NK-92 (cell line): ENCODE data around the gene FSIP1.

Source experiments
- DNase-seq: peaks from one replicate; lab custom pipeline; 2025; ENCODE audit not compliant: unreplicated experiment; lab: John Stamatoyannopoulos, UW

The FSIP1 gene

DNA sequence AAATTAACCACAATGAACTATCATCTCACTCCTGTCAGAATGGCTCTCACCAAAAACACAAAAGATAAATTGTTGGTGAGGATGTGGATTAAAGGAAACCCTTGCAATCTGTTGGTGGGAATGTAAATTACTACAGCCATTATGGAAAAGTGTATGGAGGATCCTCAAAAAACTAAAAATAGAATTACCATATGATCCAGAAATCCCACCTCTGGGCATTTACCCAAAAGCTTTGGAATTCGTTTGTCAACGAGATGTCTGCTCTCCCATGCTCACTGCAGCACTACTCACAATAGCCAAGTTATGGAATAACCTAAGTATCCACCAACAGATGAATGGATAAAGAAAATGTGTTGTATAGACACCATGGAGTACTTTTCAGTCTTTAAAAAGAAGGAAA, 21.6 kb downstream of the FSIP1 start:
- DNase-seq: no peak

DNA sequence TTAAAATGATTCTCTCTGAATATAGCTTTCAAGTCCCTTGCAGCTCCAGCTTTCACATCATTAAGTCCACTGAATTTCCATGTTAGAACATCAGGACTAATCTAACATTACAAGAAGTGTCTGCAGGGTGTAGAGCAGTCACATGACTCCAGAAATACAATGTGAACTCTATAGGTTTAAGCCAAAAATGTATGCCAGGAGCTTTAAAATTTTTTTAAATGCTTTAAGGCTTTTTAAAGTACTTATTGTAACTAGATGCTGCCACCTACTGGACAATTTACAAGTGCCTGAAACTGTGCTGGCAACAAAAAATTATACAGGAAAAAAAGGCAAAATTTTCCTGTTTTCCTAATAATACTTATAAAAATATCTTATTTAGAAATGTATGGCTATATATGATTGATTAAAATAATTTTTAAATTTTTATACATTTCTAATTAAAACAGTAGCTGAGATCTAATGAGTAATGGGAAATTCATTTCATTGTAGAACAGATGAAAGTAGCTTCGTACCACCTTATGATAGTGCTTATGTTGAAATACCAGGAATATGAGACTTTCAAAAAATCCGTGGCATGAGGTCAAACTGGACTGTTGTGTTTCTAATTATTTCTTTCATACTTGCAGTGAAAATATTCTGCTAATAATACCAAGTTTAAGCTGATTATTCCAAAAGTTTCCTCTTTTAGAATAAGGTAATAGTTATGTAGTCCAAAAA, 25.7 kb downstream of the FSIP1 start:
- no peak for DNase-seq

GRCh38 chr15:39752991-39753390, 29.6 kb downstream of the FSIP1 start:
- no peak for DNase-seq

DNA sequence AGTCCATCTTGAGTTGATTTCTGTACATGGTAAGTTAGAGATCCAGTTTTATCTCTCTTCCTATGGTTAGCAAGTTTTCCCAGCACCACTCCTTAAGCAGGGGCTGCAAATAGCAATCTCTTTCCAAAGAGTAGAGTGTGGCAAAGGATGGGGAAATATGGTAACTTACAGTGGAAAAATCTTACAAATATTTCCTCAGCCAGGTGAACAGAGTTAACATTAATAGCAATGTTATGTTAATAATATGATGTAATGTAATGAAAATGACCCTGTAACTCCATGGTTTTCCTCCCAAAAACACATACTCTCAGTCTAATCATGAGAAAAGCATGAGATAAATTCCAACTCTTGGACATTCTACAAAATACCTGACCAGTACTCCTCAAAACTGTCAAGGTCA, 30.4 kb downstream of the FSIP1 start:
- DNase-seq: no peak

- DNase-seq: no peak
Measured at GRCh38 chr15:39748276-39748675, 34.4 kb downstream of the FSIP1 start.

DNA sequence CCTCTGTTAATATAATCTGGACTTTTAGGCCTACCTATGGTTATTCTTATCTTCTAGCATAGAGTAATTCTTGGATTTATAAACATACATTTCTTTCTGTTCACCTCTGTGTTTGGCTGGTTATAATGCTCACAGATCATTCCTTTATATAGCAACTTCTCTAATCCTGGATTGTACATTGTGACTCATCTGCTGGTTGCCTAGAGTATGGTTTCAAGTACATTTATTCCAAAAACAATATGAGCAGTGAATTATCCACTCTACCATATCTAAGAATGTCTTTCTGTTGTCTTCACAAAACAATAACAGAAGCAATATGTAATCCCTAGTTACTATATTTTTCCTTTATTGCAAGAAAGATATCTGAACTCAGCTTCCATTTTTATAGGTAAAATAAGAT, 35.3 kb downstream of the FSIP1 start:
- DNase-seq: no peak

DNA sequence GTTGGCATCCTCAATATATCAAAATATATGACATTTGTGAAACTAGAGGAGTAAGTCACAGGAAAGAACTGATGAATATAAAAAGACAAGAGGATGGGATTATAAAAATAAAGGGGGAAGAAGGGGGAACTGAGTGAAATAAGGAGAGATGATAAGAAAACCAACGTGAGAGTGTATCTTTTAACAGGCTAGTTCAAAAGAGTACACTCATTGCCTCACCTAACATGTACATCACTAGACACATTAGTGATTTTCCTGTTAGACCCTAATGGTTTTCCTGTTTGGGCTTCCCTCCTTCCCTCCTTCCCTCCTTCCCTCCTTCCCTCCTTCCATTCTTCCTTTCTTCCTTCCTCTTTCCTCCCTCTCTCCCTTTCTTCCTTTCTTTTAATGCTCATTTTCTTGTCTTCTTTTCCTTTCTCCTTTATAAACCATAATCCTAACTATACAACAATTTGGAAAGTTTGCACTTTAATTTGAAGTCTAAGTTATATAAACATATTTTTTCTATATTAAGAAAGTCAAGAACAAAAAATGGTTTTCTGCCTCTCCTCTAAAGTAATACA, 35.8 kb downstream of the FSIP1 start:
- no peak for DNase-seq

GRCh38 chr15:39746176-39746575, 36.5 kb downstream of the FSIP1 start:
- no peak for DNase-seq

DNA sequence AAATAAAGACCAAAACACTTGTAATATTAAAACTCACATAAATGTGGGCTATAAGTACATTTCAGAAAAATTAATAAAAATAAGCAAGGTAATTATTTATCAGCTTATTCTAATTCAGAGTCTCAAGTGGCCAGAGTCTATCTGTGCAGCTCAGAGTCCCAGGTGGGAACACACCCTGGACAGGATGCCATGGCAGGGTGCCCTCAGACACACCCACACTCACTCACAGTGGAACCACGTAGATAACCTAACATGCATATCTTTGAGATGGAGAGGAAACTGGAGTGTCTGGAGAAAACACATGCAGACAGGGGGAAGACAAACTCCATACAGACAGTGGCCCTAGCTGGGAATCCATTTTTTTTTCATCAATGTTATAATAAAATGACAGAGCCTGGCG, 37.2 kb downstream of the FSIP1 start:
- no peak for DNase-seq

GRCh38 chr15:39744334-39745103, 38.1 kb downstream of the FSIP1 start:
- DNase-seq: no peak

GRCh38 chr15:39743611-39744010, 39.0 kb downstream of the FSIP1 start:
- no peak for DNase-seq

DNA sequence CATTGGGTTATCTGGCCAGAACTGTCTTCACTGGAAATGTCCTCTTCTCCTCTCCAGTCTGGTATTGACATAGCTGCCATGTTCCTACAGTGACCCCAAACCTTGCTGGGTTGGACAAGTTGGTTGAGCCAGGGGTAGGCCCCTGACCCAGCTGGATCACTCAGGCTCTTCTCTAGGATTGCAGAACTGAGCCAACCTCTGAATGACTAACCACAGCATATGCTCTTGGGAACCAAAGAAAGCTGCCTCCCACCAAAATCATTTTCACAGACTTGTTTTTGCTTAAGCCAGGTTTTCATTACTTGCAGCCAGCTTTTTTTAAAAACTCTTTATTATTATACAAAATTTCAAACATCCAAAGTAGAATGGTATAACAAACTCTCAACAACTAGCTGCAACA, 41.4 kb downstream of the FSIP1 start:
- DNase-seq: no peak

GRCh38 chr15:39738998-39739397, 43.6 kb downstream of the FSIP1 start:
- no peak for DNase-seq

- no peak for DNase-seq
Measured at GRCh38 chr15:39737196-39737550, 45.5 kb downstream of the FSIP1 start.

DNA sequence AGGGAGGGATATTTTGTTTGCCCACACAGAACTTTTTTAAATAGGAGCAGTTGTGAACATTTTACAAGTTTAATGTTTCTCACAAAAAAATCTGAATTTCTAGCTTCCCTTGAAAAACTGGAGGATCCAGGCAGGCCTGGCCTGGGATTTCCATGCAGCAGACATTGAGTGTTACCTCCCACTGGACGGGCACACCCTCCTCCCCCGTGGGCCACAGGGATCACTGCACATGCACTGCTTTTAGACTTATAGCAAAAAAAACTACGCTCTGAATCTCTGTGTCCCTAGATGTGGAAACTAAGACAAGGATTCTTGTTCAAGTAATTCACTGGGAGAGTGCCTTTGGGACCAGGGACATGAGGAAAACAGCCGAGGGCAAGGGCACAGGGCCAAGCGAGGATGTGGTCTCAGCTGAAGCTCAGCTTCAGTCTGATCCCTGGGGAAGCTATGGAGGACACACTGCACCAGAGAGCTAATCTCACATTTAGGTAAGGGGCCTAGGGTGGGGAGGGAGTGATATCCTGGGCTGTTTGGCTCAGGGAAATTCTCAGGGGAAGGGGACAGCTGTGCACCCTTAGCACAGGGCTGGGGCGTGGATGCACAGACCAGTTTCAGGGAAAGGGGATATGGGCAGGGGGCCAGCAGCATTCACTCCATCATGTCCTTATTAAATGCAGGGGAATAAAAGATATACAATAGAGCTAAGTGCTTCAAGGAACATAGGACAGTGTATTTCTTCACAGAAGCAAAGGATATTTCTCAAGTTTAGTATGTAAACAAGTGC, 46.0 kb downstream of the FSIP1 start:
- no peak for DNase-seq

DNA sequence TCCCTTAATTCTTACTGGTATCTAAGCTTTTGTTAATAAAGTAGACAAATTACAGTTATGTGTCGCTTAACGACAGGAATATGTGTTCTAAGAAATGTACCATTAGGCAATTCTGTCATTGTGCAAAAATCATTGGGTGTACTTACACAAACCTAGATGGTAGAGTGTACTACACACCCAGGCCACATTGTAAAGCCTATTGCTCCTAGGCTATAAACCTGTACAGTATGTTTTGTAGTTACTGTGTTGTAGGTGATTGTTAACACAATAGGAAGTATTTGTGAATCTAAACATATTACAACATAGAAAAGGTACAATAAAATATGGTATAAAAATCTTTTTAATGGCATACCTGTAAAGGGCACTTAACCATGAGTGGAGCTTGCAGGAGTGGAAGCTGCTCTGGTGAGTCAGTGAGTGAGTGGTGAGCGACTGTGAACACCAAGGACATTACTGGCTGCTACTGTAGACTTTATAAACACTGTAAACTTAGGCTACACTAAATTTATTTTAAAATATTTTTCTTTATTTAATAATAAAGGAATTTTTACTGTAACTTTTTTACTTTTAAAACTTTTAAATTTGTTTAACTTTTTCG, 47.4 kb downstream of the FSIP1 start:
- DNase-seq: no peak

DNA sequence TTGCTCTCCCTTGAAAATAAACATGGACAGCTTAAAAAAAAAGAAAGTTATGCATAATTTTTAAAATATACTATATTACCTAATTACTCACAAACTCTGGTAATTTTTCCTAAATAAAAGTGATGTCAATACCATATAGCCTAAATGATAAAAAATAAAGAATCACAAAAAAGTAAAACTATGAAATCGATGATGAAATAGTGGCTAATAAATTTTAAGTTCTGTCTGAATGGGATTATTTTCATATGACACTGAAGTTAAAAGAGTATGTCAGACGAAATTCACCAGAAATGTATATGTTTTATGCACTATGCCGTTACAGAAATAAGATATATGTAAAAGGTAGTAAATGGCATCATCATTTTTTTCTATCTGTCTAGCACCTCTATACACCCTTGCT, 51.4 kb downstream of the FSIP1 start:
- DNase-seq: no peak

DNA sequence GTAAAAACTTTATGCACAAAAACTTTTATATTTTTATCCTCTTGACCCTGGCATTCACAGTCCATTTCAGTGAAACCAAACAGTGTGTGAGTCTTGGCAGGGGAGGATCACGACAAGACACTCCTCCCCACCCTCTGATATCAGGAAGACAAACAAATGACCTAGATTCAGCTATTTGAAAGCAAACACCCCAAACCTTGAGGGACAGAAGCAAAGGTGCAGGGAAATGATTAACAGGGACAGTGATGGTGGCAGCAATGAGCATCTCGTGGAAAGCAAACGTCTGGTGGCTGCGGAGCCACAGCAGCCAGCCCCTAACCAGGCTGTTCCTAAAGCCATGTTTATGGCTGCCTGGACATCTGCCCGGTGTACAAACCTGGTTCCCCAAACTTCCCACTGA, 52.1 kb downstream of the FSIP1 start:
- no peak for DNase-seq

DNA sequence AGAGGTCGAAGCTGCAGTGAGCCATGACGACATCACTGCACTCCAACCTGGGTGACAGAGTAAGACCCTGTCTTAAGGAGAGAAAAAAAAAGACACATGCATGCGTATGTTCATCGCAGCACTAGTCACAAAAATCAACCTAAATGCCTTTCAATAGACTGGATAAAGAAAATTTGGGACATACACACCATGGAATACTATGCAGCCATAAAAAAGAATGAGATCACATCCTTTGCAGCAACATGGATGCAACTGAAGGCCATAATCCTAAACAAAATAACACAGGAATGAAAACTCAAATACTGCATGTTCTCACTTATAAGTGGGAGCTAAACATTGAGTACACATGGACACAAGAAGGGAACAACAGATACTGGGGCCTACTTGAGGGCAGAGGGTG, 53.1 kb downstream of the FSIP1 start:
- DNase-seq: no peak

DNA sequence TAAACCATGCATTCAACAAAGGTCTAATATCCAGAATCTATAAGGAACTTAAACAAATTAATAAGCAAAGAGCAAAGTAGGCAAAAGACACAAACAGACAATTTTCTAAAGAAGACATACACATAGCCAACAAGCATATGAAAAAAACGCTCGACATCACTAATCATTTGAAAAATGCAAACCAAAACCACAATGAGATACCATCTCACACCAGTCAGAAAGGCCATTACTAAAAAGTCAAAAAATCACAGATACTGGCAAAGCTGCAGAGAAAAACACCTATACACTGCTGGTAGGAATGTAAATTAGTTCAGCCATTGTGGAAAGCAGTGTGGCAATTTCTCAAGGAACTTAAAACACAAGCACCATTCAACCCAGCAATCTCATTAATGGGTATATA, 53.8 kb downstream of the FSIP1 start:
- DNase-seq: no peak

DNA sequence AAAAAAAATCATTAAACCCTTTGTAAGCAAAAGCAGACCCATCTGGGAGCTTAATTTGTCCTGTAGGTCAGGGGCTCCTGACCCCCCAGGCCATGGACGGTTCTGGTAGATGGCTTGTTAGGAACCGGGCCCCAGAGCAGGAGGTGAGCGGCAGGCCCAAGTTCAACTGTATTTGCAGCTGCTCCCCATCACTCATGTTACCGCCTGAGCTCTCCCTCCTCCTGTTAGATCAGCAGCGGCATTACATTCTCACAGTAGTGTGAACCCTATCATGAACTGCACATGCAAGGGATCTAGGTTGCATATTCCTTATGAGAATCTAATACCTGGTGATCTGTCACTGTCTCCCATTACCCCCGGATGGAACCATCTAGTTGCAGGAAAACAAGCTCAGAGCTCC, 60.7 kb downstream of the FSIP1 start:
- no peak for DNase-seq
